ENCODE measurements around the gene PRLH. TPM values are rescaled to one million over a fixed set of nuclear protein-coding genes. Genes with fewer than 3 reads are reported as not detected.

Gene PRLH
- total and polyA plus RNA-seq, 4 donors: not detected

- Histone ChIP-seq H3K9ac (ENCODE audit: insufficient read depth in 1 of 2, low read length in 2 of 2) (no peak overlapping the region), H3K36me3 (ENCODE audit: control insufficient read depth in 4 of 4, insufficient read depth in 4 of 4, low read length in 4 of 4) (peaks cover 0 to 17% (median 0%) of the 10 kb centered on the region in 4 donors), H3K4me1 (ENCODE audit: control insufficient read depth in 5 of 5, insufficient read depth in 5 of 5, low read length in 5 of 5) (peaks cover 0 to 2% (median 0%) of the 10 kb centered on the region in 5 donors), H3K27me3 (ENCODE audit: control insufficient read depth in 3 of 3, insufficient read depth in 3 of 3, low read length in 2 of 3) (no peaks in the 10 kb centered on the region), H3K9me3 (ENCODE audit: control insufficient read depth in 4 of 4, insufficient read depth in 3 of 4, low read length in 3 of 4) (peaks cover 0 to 1% (median 0%) of the 10 kb centered on the region in 4 donors), H3K4me3 (no peak overlapping the region), H3K27ac (ENCODE audit: low read depth in 1 of 2, low read length in 1 of 2) (peak overlapping the region in 1 of 2 donors; percentile 26)
- no peak for TF ChIP-seq CTCF (IDR thresholded peaks at IDR 0.05; ENCODE audit: control extremely low read depth, extremely low read depth)
- DNase-seq (no peak), ATAC-seq (ENCODE audit: insufficient read depth, low FRiP score) (no peak)
- 87% methylated on average over 19 of the region's 19 CpGs for WGBS, 2 donors
These were observed 36.6 kb upstream of the PRLH start for GRCh38 chr2:237529452-237530402.

GRCh38 chr2:237530472-237531433 is 35.6 kb upstream of the PRLH start:
- H3K27ac ChIP-seq (ENCODE audit: low read depth in 1 of 2, low read length in 1 of 2): peak overlapping the region in 1 of 2 donors; percentile 9
- WGBS, 2 donors: 89 to 94% methylated on average over 12 of the region's 12 CpGs
- no peak overlapping the region for H3K4me3 ChIP-seq
- DNase-seq (no peak), ATAC-seq (ENCODE audit: insufficient read depth, low FRiP score) (no peak)
- H3K9me3 ChIP-seq (ENCODE audit: control insufficient read depth in 4 of 4, insufficient read depth in 3 of 4, low read length in 3 of 4): peaks cover 0 to 1% (median 0%) of the 10 kb centered on the region in 4 donors
- H3K36me3 ChIP-seq (ENCODE audit: control insufficient read depth in 4 of 4, insufficient read depth in 4 of 4, low read length in 4 of 4): peaks cover 0 to 15% (median 0%) of the 10 kb centered on the region in 4 donors
- no peaks in the 10 kb centered on the region for H3K27me3 ChIP-seq (ENCODE audit: control insufficient read depth in 3 of 3, insufficient read depth in 3 of 3, low read length in 2 of 3)
- H3K9ac ChIP-seq (ENCODE audit: insufficient read depth in 1 of 2, low read length in 2 of 2): no peak overlapping the region
- peaks cover 0 to 2% (median 0%) of the 10 kb centered on the region in 5 donors for H3K4me1 ChIP-seq (ENCODE audit: control insufficient read depth in 5 of 5, insufficient read depth in 5 of 5, low read length in 5 of 5)
- no peak for TF ChIP-seq CTCF (IDR thresholded peaks at IDR 0.05; ENCODE audit: control extremely low read depth, extremely low read depth)

- TF ChIP-seq CTCF (IDR thresholded peaks at IDR 0.05; ENCODE audit: control extremely low read depth, extremely low read depth): no peak
- no peak overlapping the region for H3K27ac ChIP-seq (ENCODE audit: low read depth in 1 of 2, low read length in 1 of 2)
- no peaks in the 10 kb centered on the region for H3K27me3 ChIP-seq (ENCODE audit: control insufficient read depth in 3 of 3, insufficient read depth in 3 of 3, low read length in 2 of 3)
- peaks cover 0 to 2% (median 0%) of the 10 kb centered on the region in 5 donors for H3K4me1 ChIP-seq (ENCODE audit: control insufficient read depth in 5 of 5, insufficient read depth in 5 of 5, low read length in 5 of 5)
- peaks cover 0 to 12% (median 0%) of the 10 kb centered on the region in 4 donors for H3K36me3 ChIP-seq (ENCODE audit: control insufficient read depth in 4 of 4, insufficient read depth in 4 of 4, low read length in 4 of 4)
- no peak for DNase-seq
- no peak for ATAC-seq (ENCODE audit: insufficient read depth, low FRiP score)
- H3K9ac ChIP-seq (ENCODE audit: insufficient read depth in 1 of 2, low read length in 2 of 2): no peak overlapping the region
- no peak overlapping the region for H3K4me3 ChIP-seq
- peaks cover 0 to 1% (median 0%) of the 10 kb centered on the region in 4 donors for H3K9me3 ChIP-seq (ENCODE audit: control insufficient read depth in 4 of 4, insufficient read depth in 3 of 4, low read length in 3 of 4)
- WGBS, 2 donors: 50 to 54% methylated on average over 11 of the region's 11 CpGs
These were observed 34.2 kb upstream of the PRLH start for GRCh38 chr2:237532160-237532559.
